Neutrophil (primary cell): Measurements from ENCODE around the gene C18orf32.
"Not testable (repeated sequence)": the region's sequence is repeated elsewhere in the genome, so short reads cannot be mapped to it uniquely, and the experiment has no call there.

ENCODE experiments used
- H3K27ac ChIP-seq: fragments of 200-600 bp; sonication (generic); 2 replicates; pipeline ENCODE4 v1.5.1; 2016; ENCODE audit warnings: mild to moderate bottlenecking, moderate library complexity
- H3K27me3 ChIP-seq: fragments of 200-600 bp; sonication (generic); 2 replicates; pipeline ENCODE4 v1.6.0; 2016; ENCODE audit warnings: mild to moderate bottlenecking
- H3K36me3 ChIP-seq: fragments of 200-600 bp; sonication (generic); 2 replicates; pipeline ENCODE4 v1.5.1; 2017
- H3K4me1 ChIP-seq, 2 experiments: fragments of 200-600 bp in 1 of 2; sonication (generic) in 1 of 2; 1 replicate in 1 of 2; 2 replicates in 1 of 2; pipeline versions ENCODE4 v1.5.1 to v1.6.1; 2013 to 2016; ENCODE audit warnings: low read depth in 1 of 2, low read length in 1 of 2, mild to moderate bottlenecking in 1 of 2, moderate library complexity in 1 of 2; ENCODE audit not compliant: control insufficient read depth in 1 of 2, insufficient read depth in 1 of 2
- H3K4me3 ChIP-seq, 2 experiments: fragments of 200-600 bp in 1 of 2; sonication (generic) in 1 of 2; 1 replicate in 1 of 2; 2 replicates in 1 of 2; pipeline ENCODE4 v1.5.1; 2013 to 2016; ENCODE audit warnings: low read depth in 1 of 2, low read length in 1 of 2, mild to moderate bottlenecking in 1 of 2, moderate library complexity in 1 of 2
- H3K9me3 ChIP-seq: fragments of 200-600 bp; sonication (generic); 2 replicates; pipeline ENCODE4 v1.5.1; 2016
- CTCF ChIP-seq: fragments of 200-600 bp; sonication (generic); IDR thresholded peaks from 2 replicates; pipeline ENCODE4 v1.5.1; 2016; ENCODE audit warnings: antibody characterized with exemption

The C18orf32 gene

DNA sequence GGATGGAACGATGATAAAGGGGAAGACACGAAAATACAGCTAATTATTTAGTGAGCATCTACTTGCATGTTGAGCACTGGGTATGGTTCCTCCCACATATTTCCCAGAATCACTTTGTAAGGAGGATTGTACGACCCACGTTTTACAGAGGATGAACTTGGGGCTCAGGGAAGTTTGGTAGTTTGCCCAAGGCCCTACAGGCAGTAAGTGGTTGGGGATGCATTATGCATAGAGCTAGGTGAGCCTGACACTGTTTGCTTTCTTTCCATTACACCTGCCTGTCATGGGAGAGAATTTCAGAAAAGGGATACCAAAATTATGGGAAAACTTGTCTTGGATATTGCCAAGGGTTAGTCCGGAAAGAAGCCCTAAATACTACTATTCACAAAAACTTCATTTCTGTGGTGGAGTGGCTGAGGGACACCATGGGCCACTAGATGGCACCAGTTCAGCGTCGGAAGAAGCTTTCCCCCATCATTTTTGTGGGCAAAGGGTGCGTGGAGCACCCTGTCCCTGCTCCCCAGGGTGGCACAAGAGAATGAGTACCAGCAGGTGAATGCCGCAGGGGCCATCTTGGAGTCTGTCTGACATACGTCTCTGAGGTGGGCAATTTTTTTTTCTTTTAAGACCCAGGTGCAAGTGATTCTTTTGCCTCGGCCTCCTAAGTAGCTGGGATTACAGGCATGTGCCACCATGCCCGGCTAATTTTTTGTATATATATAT is 23.5 kb upstream of the C18orf32 start:
- Histone ChIP-seq H3K27ac (no peak overlapping the region), H3K27me3 (peaks cover 28% of the 10 kb centered on the region), H3K4me1 (no peaks in the 10 kb centered on the region), H3K36me3 (no peaks in the 10 kb centered on the region), H3K4me3 (no peak overlapping the region), H3K9me3 (no peaks in the 10 kb centered on the region)
- TF ChIP-seq CTCF = no peak

- not testable (repeated sequence) for H3K27ac ChIP-seq, H3K4me3 ChIP-seq, H3K4me1 ChIP-seq, H3K9me3 ChIP-seq, H3K36me3 ChIP-seq
- H3K27me3 ChIP-seq = peaks cover 31% of the 10 kb centered on the region
Observed at GRCh38 chr18:49506438-49506837, 19.4 kb upstream of the C18orf32 start.

GRCh38 chr18:49503931-49504330 is 16.9 kb upstream of the C18orf32 start:
- Histone ChIP-seq H3K9me3 (no peaks in the 10 kb centered on the region), H3K36me3 (no peaks in the 10 kb centered on the region), H3K4me3 (no peak overlapping the region), H3K4me1 (no peaks in the 10 kb centered on the region), H3K27me3 (peaks cover 51% of the 10 kb centered on the region), H3K27ac (no peak overlapping the region)
- no peak for TF ChIP-seq CTCF

DNA sequence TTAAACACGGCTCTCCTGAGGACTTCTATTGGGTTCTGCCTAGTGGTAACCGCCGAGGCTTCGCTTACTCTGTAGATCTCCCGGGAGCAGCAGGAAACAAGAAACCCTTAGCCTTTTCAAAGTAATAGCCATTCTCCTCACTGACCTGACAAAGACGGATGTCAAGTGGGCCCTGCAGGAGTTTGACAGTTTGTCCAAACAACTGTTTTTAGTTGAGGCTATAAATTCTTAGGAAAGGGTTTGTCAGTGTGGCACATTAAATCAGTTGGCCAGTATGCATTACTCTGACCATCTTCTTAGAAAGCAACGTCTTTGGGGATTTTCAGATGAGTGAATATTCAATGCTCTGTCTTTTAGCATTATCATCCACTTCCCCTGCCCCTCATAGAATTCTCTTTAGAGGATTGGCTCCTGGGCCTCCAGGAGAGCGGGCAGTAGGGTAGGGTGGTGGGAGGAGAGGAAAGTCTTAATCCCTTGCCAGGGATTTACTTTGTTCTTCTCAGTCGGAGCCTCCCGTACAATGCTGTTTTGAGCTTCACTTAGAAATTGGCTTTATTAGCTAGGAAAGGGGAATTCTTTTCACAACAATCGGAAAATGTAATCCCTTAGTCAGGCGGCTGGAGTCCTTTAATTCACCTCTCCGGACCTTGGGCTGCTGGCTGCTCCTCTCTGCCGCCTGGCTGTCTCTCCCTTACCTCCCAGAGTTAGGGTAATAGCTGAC is 13.3 kb upstream of the C18orf32 start:
- H3K4me1 ChIP-seq = no peaks in the 10 kb centered on the region
- no peak overlapping the region for H3K4me3 ChIP-seq
- no peak for TF ChIP-seq CTCF
- H3K27me3 ChIP-seq = peaks cover 30% of the 10 kb centered on the region
- H3K27ac ChIP-seq = no peak overlapping the region
- H3K36me3 ChIP-seq = no peaks in the 10 kb centered on the region
- no peaks in the 10 kb centered on the region for H3K9me3 ChIP-seq

- H3K4me1 ChIP-seq = no peaks in the 10 kb centered on the region
- no peak for TF ChIP-seq CTCF
- no peaks in the 10 kb centered on the region for H3K36me3 ChIP-seq
- H3K27me3 ChIP-seq = peaks cover 30% of the 10 kb centered on the region
- no peak overlapping the region for H3K27ac ChIP-seq
- H3K4me3 ChIP-seq = no peak overlapping the region
- no peaks in the 10 kb centered on the region for H3K9me3 ChIP-seq
Observed at GRCh38 chr18:49499046-49499637, 12.1 kb upstream of the C18orf32 start.

DNA sequence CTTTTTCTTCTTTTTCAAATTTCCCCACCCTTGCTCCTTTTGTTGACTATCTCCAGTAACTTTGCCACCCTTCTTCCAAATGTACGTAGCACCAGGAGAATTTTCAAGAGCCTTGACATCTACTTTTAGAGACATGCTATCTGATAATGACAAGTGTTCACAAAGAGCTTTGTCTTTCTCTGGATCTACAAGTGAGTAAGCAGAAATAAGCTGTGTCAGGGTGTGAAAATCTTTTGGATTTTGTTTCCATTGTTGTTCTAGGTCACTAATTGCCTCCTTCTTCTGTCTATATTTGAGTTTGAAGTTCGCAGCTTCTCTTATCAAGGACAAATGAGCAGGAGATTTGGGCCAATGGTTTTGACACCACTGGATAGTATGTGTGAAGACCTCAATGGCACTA is 8.4 kb upstream of the C18orf32 start:
- no peak for TF ChIP-seq CTCF
- peaks cover 17% of the 10 kb centered on the region for H3K27me3 ChIP-seq
- H3K4me1 ChIP-seq = peaks cover 15 to 21% of the 10 kb centered on the region in 2 experiments
- H3K36me3 ChIP-seq = peaks cover 10% of the 10 kb centered on the region
- no peak overlapping the region for H3K4me3 ChIP-seq
- H3K27ac ChIP-seq = no peak overlapping the region
- H3K9me3 ChIP-seq = no peaks in the 10 kb centered on the region
